ENCODE measurements around the gene CAMK2G. TPM values are rescaled to one million over a fixed set of nuclear protein-coding genes. Genes with fewer than 3 reads are reported as not detected.
A peak's percentile ranks its signal among the peaks of the same experiment; 100 is the strongest.
"Not testable (repeated sequence)": the region's sequence is repeated elsewhere in the genome, so short reads cannot be mapped to it uniquely, and the experiment has no call there.

The CAMK2G gene
- total RNA-seq, 2 experiments from 2014 or later, result 29.1 to 34.8 TPM

- no peak for TF ChIP-seq EZH2phosphoT487 (IDR thresholded peaks at IDR 0.05; ENCODE audit: borderline replicate concordance, low read depth, low read length)
- TF ChIP-seq CTCF (conservative IDR thresholded peaks at IDR 0.05; ENCODE audit: low read length), result no peak
- Histone ChIP-seq H4K20me1 (ENCODE audit: insufficient read depth, low read length) (no peaks in the 10 kb centered on the region), H3K4me2 (ENCODE audit: low read length) (no peak overlapping the region), H3K27ac (ENCODE audit: low read depth, low read length, poor library complexity, severe bottlenecking) (no peak overlapping the region), H2AFZ (ENCODE audit: low read length) (no peak overlapping the region), H3K4me3 (ENCODE audit: low read depth, low read length, poor library complexity, severe bottlenecking) (no peak overlapping the region), H3K9me3 (ENCODE audit: low read length) (no peaks in the 10 kb centered on the region), H3K79me2 (ENCODE audit: insufficient read depth, low read depth, low read length) (no peaks in the 10 kb centered on the region), H3K9me2 (ENCODE audit: insufficient read depth, low read length) (no peaks in the 10 kb centered on the region), H3K36me3 (ENCODE audit: insufficient read depth, low read length) (no peaks in the 10 kb centered on the region), H3K4me1 (ENCODE audit: insufficient read depth, low read length, poor library complexity, severe bottlenecking) (peaks cover 45% of the 10 kb centered on the region)
- CTCF ChIA-PET (ENCODE audit: unreplicated experiment), result no interaction called here
- POLR2A ChIA-PET, result no interaction called here
- intact Hi-C loops (cut with micrococcal nuclease; ENCODE audit: unreplicated experiment), result no loop called here
- DNase-seq (ENCODE audit: low spot score), result no peak
- no TSS peak for BruUV-seq (replicated peaks)
These were observed 47.9 kb upstream of the CAMK2G start for GRCh38 chr10:73922007-73922863.

GRCh38 chr10:73920089-73920488 is 45.7 kb upstream of the CAMK2G start:
- H2AFZ ChIP-seq (ENCODE audit: low read length), result peak overlapping the region; percentile 93
- CTCF ChIA-PET (ENCODE audit: unreplicated experiment), result interaction anchor here (0.7 kb wide), 1 partner anchor 13 kb away, joined by 6 read pairs; no protein-coding TSS in a partner anchor
- no peaks in the 10 kb centered on the region for H3K9me3 ChIP-seq (ENCODE audit: low read length)
- no peaks in the 10 kb centered on the region for H3K79me2 ChIP-seq (ENCODE audit: insufficient read depth, low read depth, low read length)
- H4K20me1 ChIP-seq (ENCODE audit: insufficient read depth, low read length), result no peaks in the 10 kb centered on the region
- POLR2A ChIA-PET, result interaction anchor here (0.6 to 1.2 kb wide), 10 partner anchors 15 to 1084 kb away, joined by 3 to 4 read pairs (median 3); no protein-coding TSS in a partner anchor
- H3K4me1 ChIP-seq (ENCODE audit: insufficient read depth, low read length, poor library complexity, severe bottlenecking), result peaks cover 31% of the 10 kb centered on the region
- TF ChIP-seq EZH2phosphoT487 (IDR thresholded peaks at IDR 0.05; ENCODE audit: borderline replicate concordance, low read depth, low read length) (no peak), CTCF (conservative IDR thresholded peaks at IDR 0.05; ENCODE audit: low read length) (0 out of 2 replicates have a peak, but pooled peaks have one; percentile 15)
- H3K4me2 ChIP-seq (ENCODE audit: low read length), result peak overlapping the region; percentile 56
- no peaks in the 10 kb centered on the region for H3K36me3 ChIP-seq (ENCODE audit: insufficient read depth, low read length)
- no peak overlapping the region for H3K4me3 ChIP-seq (ENCODE audit: low read depth, low read length, poor library complexity, severe bottlenecking)
- intact Hi-C loops (cut with micrococcal nuclease; ENCODE audit: unreplicated experiment), result no loop called here
- H3K27ac ChIP-seq (ENCODE audit: low read depth, low read length, poor library complexity, severe bottlenecking), result peak overlapping the region; percentile 52
- peak; percentile 86 for DNase-seq (ENCODE audit: low spot score)
- no TSS peak for BruUV-seq (replicated peaks)
- no peaks in the 10 kb centered on the region for H3K9me2 ChIP-seq (ENCODE audit: insufficient read depth, low read length)

- H3K9me2 ChIP-seq (ENCODE audit: insufficient read depth, low read length); H3K4me3 ChIP-seq (ENCODE audit: low read depth, low read length, poor library complexity, severe bottlenecking); H4K20me1 ChIP-seq (ENCODE audit: insufficient read depth, low read length); intact Hi-C loops (cut with micrococcal nuclease; ENCODE audit: unreplicated experiment); H3K36me3 ChIP-seq (ENCODE audit: insufficient read depth, low read length); BruUV-seq (replicated peaks); H3K9me3 ChIP-seq (ENCODE audit: low read length); H3K79me2 ChIP-seq (ENCODE audit: insufficient read depth, low read depth, low read length); DNase-seq (ENCODE audit: low spot score): not testable (repeated sequence)
- H3K27ac ChIP-seq (ENCODE audit: low read depth, low read length, poor library complexity, severe bottlenecking), result peak overlapping the region; percentile 52
- peak overlapping the region; percentile 93; the same call in 1 of the 2 replicates for H2AFZ ChIP-seq (ENCODE audit: low read length)
- H3K4me1 ChIP-seq (ENCODE audit: insufficient read depth, low read length, poor library complexity, severe bottlenecking), result peaks cover 25% of the 10 kb centered on the region
- peak overlapping the region; percentile 56 for H3K4me2 ChIP-seq (ENCODE audit: low read length)
- CTCF ChIA-PET (ENCODE audit: unreplicated experiment), result interaction anchor here (0.7 kb wide), 1 partner anchor 13 kb away, joined by 6 read pairs; no protein-coding TSS in a partner anchor
- POLR2A ChIA-PET, result interaction anchor here (0.6 to 1.2 kb wide), 5 partner anchors 19 to 1084 kb away, joined by 3 to 4 read pairs (median 3); no protein-coding TSS in a partner anchor
These were observed 45.1 kb upstream of the CAMK2G start for GRCh38 chr10:73919481-73919880.
